Measurements from ENCODE around the gene MINDY4. TPM values are rescaled to one million over a fixed set of nuclear protein-coding genes. Genes with fewer than 3 reads are reported as not detected.

The MINDY4 gene
- total RNA-seq, 1 experiment from 2014 or later = 1.8 TPM

GRCh38 chr7:30791114-30791513 is 19.9 kb downstream of the MINDY4 start:
- peak; percentile 52 for DNase-seq (ENCODE audit: low spot score)
- Mint-ChIP-seq H3K4me3 (no peak overlapping the region), H3K9me3 (no peaks in the 10 kb centered on the region), H3K36me3 (no peaks in the 10 kb centered on the region), H3K27me3 (ENCODE audit: low read depth) (no peaks in the 10 kb centered on the region), H3K4me1 (peaks cover 7% of the 10 kb centered on the region; the same call in 1 of the 2 replicates), H3K27ac (no peak overlapping the region)
- peak; percentile 81 for ATAC-seq
- POLR2A ChIA-PET = no interaction called here
- CTCF ChIA-PET = interaction anchor here (0.6 to 2.0 kb wide), 50 partner anchors 10 to 343 kb away, joined by 3 to 17 read pairs (median 4); partner anchors contain the start of genes CRHR2, GHRHR and MINDY4
- TF ChIP-seq ZNF532 (CRISPR knock-in tag; IDR thresholded peaks at IDR 0.05; ENCODE audit: borderline replicate concordance) (no peak), ETV6 (CRISPR knock-in tag; IDR thresholded peaks at IDR 0.05) (no peak)

- Mint-ChIP-seq H3K36me3 (no peaks in the 10 kb centered on the region), H3K27me3 (ENCODE audit: low read depth) (no peaks in the 10 kb centered on the region), H3K9me3 (no peaks in the 10 kb centered on the region), H3K4me1 (peaks cover 7% of the 10 kb centered on the region; the same call in 1 of the 2 replicates), H3K4me3 (no peak overlapping the region), H3K27ac (no peak overlapping the region)
- TF ChIP-seq ZNF512 (CRISPR knock-in tag; IDR thresholded peaks at IDR 0.05; ENCODE audit: borderline replicate concordance) (no peak), ATF2 (CRISPR knock-in tag; IDR thresholded peaks at IDR 0.05; ENCODE audit: borderline replicate concordance, low read depth) (no peak), JAZF1 (CRISPR knock-in tag; IDR thresholded peaks at IDR 0.05) (no peak), KAT7 (CRISPR knock-in tag; IDR thresholded peaks at IDR 0.05; ENCODE audit: borderline replicate concordance) (no peak), RELA (CRISPR knock-in tag; IDR thresholded peaks at IDR 0.05; ENCODE audit: borderline replicate concordance) (no peak), NFE2L1 (CRISPR knock-in tag; IDR thresholded peaks at IDR 0.05) (no peak), NR1H2 (CRISPR knock-in tag; IDR thresholded peaks at IDR 0.05) (no peak), NR3C1 (CRISPR knock-in tag; conservative IDR thresholded peaks at IDR 0.05; ENCODE audit: low read depth) (no peak)
- ATAC-seq = peak; percentile 35; the same call in 1 of the 2 replicates
- no peak for DNase-seq (ENCODE audit: low spot score)
- ChIA-PET POLR2A (no interaction called here), CTCF (interaction anchor here (0.9 to 3.1 kb wide), 2 partner anchors 143 to 327 kb away, joined by 3 to 14 read pairs; no protein-coding TSS in a partner anchor)
These were observed 24.1 kb downstream of the MINDY4 start for GRCh38 chr7:30795161-30795948.

GRCh38 chr7:30796105-30796869 is 25.1 kb downstream of the MINDY4 start:
- Mint-ChIP-seq H3K27me3 (ENCODE audit: low read depth) (no peaks in the 10 kb centered on the region), H3K4me3 (no peak overlapping the region), H3K9me3 (no peaks in the 10 kb centered on the region), H3K4me1 (peaks cover under 1% of the 10 kb centered on the region; the same call in 1 of the 2 replicates), H3K27ac (no peak overlapping the region), H3K36me3 (no peaks in the 10 kb centered on the region)
- DNase-seq (ENCODE audit: low spot score) = no peak
- TF ChIP-seq ATF2 (CRISPR knock-in tag; IDR thresholded peaks at IDR 0.05; ENCODE audit: borderline replicate concordance, low read depth) (no peak), NR2C2 (CRISPR knock-in tag; IDR thresholded peaks at IDR 0.05) (no peak), GTF2I (CRISPR knock-in tag; conservative IDR thresholded peaks at IDR 0.05) (no peak), NFYB (CRISPR knock-in tag; conservative IDR thresholded peaks at IDR 0.05; ENCODE audit: low read depth) (no peak), ZBTB43 (CRISPR knock-in tag; IDR thresholded peaks at IDR 0.05) (no peak)
- ATAC-seq = no peak
- POLR2A ChIA-PET = no interaction called here
- CTCF ChIA-PET = interaction anchor here (0.9 to 3.1 kb wide), 3 partner anchors 112 to 326 kb away, joined by 3 to 14 read pairs (median 8); no protein-coding TSS in a partner anchor

Data from WTC11 (cell line).